Measurements from ENCODE around the gene COBL. TPM values are rescaled to one million over a fixed set of nuclear protein-coding genes. Genes with fewer than 3 reads are reported as not detected.

COBL gene
- total RNA-seq, 1 experiment from 2014 or later, result 63.6 TPM

- H3K36me3 Mint-ChIP-seq (ENCODE audit: insufficient read depth, unreplicated experiment), result peaks cover 14% of the 10 kb centered on the region
- BruUV-seq (replicated peaks), result no TSS peak
- H3K4me3 Mint-ChIP-seq (ENCODE audit: unreplicated experiment), result no peak overlapping the region
- Histone ChIP-seq H3K9me3 (no peaks in the 10 kb centered on the region), H3K27me3 (replicated peaks; ENCODE audit: control insufficient read depth, insufficient read depth, low read length) (no peaks in the 10 kb centered on the region), H3K36me3 (ENCODE audit: control insufficient read depth, insufficient read depth, low read length) (no peaks in the 10 kb centered on the region), H3K4me1 (peaks cover 31% of the 10 kb centered on the region), H3K4me3 (ENCODE audit: low read depth, low read length) (no peak overlapping the region)
- H3K27me3 Mint-ChIP-seq (ENCODE audit: insufficient read depth, unreplicated experiment), result no peaks in the 10 kb centered on the region
- intact Hi-C loops (cut with micrococcal nuclease; ENCODE audit: unreplicated experiment), result loop anchor here (10.0 kb wide), 1 partner anchor 55 kb away; the partner anchor contains the start of gene COBL
- DNase-seq, result no peak
- ChIA-PET CTCF (interaction anchor here (0.7 kb wide), 1 partner anchor 16 kb away, joined by 3 read pairs; no protein-coding TSS in a partner anchor), POLR2A (no interaction called here)
- TF ChIP-seq CTCF (IDR thresholded peaks at IDR 0.05; ENCODE audit: insufficient read depth in 1 of 2, low read depth in 1 of 2, low read length in 1 of 2, severe bottlenecking in 1 of 2, unreplicated experiment in 1 of 2), result no peak
- H3K4me1 Mint-ChIP-seq (ENCODE audit: low read depth, unreplicated experiment), result peaks cover 53% of the 10 kb centered on the region
- H3K27ac Mint-ChIP-seq (ENCODE audit: unreplicated experiment), result no peak overlapping the region
- no peaks in the 10 kb centered on the region for H3K9me3 Mint-ChIP-seq (ENCODE audit: unreplicated experiment)
Measured at GRCh38 chr7:51259766-51260165, 56.8 kb downstream of the COBL start.

DNA sequence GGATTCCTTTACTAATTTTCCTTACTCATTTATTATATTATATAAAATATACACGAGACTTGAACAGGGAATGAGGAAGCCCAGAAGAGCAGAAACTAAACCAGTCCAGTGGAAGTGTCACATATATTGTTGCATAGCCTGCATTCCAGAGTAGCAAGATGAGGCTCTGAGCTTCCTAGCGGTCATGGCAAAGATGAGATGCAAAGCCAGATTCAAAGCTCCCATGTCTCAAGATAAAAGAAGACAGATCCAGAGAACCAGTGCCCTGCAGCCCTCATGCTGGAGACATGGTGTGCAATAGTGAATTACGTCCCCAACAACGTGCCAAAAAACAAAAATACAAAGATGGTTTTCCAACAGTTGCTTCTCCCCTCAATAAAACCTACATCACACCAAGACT is 59.7 kb downstream of the COBL start:
- H3K36me3 ChIP-seq (ENCODE audit: control insufficient read depth, insufficient read depth, low read length), result no peaks in the 10 kb centered on the region
- ChIA-PET CTCF (no interaction called here), POLR2A (interaction anchor here (0.6 kb wide), 1 partner anchor 48 kb away, joined by 7 read pairs; no protein-coding TSS in a partner anchor)
- Mint-ChIP-seq H3K27me3 (ENCODE audit: insufficient read depth, unreplicated experiment) (no peaks in the 10 kb centered on the region), H3K9me3 (ENCODE audit: unreplicated experiment) (no peaks in the 10 kb centered on the region), H3K4me1 (ENCODE audit: low read depth, unreplicated experiment) (peaks cover 38% of the 10 kb centered on the region), H3K36me3 (ENCODE audit: insufficient read depth, unreplicated experiment) (peaks cover 7% of the 10 kb centered on the region), H3K27ac (ENCODE audit: unreplicated experiment) (no peak overlapping the region), H3K4me3 (ENCODE audit: unreplicated experiment) (no peak overlapping the region)
- no peaks in the 10 kb centered on the region for H3K27me3 ChIP-seq (replicated peaks; ENCODE audit: control insufficient read depth, insufficient read depth, low read length)
- H3K4me3 ChIP-seq (ENCODE audit: low read depth, low read length), result no peak overlapping the region
- no peaks in the 10 kb centered on the region for H3K9me3 ChIP-seq
- no peak for DNase-seq
- H3K4me1 ChIP-seq, result peaks cover 15% of the 10 kb centered on the region
- intact Hi-C loops (cut with micrococcal nuclease; ENCODE audit: unreplicated experiment), result no loop called here
- no TSS peak for BruUV-seq (replicated peaks)
- TF ChIP-seq CTCF (IDR thresholded peaks at IDR 0.05; ENCODE audit: insufficient read depth in 1 of 2, low read depth in 1 of 2, low read length in 1 of 2, severe bottlenecking in 1 of 2, unreplicated experiment in 1 of 2), result no peak

DNA sequence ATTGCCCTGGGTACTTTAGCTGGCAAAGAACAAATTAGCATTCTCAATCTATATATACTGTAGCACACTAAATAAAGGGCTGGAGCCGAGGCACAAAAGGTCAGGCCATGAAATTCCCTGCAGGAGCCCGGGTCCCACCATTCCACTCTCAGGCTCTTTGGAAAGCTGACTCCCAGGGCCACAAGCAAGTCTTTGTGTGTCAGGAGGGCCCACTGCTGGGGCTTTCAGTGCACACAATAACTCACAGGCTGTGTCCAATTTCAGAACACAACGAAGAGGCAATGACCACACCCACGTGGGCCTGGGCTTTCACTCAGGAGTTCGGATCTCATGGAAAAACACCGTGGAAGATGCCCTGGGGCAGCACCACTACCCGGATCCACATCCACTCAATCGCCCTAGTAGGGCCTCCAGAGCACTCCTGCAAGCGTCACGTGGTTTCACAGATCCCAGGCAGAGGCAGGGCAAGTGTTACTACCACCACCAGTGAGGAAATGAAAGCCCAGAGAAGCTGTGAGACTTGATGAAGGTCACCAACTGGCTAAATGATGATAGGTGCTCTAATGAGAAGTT is 60.3 kb downstream of the COBL start:
- H3K27ac Mint-ChIP-seq (ENCODE audit: unreplicated experiment), result no peak overlapping the region
- intact Hi-C loops (cut with micrococcal nuclease; ENCODE audit: unreplicated experiment), result no loop called here
- H3K4me1 Mint-ChIP-seq (ENCODE audit: low read depth, unreplicated experiment), result peaks cover 39% of the 10 kb centered on the region
- H3K27me3 Mint-ChIP-seq (ENCODE audit: insufficient read depth, unreplicated experiment), result no peaks in the 10 kb centered on the region
- no peak for DNase-seq
- ChIA-PET CTCF (no interaction called here), POLR2A (interaction anchor here (0.6 kb wide), 1 partner anchor 47 kb away, joined by 7 read pairs; no protein-coding TSS in a partner anchor)
- Histone ChIP-seq H3K4me1 (peaks cover 19% of the 10 kb centered on the region), H3K4me3 (ENCODE audit: low read depth, low read length) (no peak overlapping the region), H3K36me3 (ENCODE audit: control insufficient read depth, insufficient read depth, low read length) (no peaks in the 10 kb centered on the region), H3K27me3 (replicated peaks; ENCODE audit: control insufficient read depth, insufficient read depth, low read length) (no peaks in the 10 kb centered on the region), H3K9me3 (no peaks in the 10 kb centered on the region)
- H3K4me3 Mint-ChIP-seq (ENCODE audit: unreplicated experiment), result no peak overlapping the region
- no peak for TF ChIP-seq CTCF (IDR thresholded peaks at IDR 0.05; ENCODE audit: insufficient read depth in 1 of 2, low read depth in 1 of 2, low read length in 1 of 2, severe bottlenecking in 1 of 2, unreplicated experiment in 1 of 2)
- H3K9me3 Mint-ChIP-seq (ENCODE audit: unreplicated experiment), result no peaks in the 10 kb centered on the region
- no TSS peak for BruUV-seq (replicated peaks)
- peaks cover 6% of the 10 kb centered on the region for H3K36me3 Mint-ChIP-seq (ENCODE audit: insufficient read depth, unreplicated experiment)

Data from Caco-2 (cell line).